Globus pallidus (tissue), 1 donor: ENCODE data around the gene DLGAP4.
"Not testable (repeated sequence)": the region's sequence is repeated elsewhere in the genome, so short reads cannot be mapped to it uniquely, and the experiment has no call there.

ENCODE experiments used
- DNase-seq: peaks from one replicate; pipeline ENCODE4 v3.0.0-alpha.2; 2015; ENCODE audit warnings: low spot score

Gene DLGAP4

DNA sequence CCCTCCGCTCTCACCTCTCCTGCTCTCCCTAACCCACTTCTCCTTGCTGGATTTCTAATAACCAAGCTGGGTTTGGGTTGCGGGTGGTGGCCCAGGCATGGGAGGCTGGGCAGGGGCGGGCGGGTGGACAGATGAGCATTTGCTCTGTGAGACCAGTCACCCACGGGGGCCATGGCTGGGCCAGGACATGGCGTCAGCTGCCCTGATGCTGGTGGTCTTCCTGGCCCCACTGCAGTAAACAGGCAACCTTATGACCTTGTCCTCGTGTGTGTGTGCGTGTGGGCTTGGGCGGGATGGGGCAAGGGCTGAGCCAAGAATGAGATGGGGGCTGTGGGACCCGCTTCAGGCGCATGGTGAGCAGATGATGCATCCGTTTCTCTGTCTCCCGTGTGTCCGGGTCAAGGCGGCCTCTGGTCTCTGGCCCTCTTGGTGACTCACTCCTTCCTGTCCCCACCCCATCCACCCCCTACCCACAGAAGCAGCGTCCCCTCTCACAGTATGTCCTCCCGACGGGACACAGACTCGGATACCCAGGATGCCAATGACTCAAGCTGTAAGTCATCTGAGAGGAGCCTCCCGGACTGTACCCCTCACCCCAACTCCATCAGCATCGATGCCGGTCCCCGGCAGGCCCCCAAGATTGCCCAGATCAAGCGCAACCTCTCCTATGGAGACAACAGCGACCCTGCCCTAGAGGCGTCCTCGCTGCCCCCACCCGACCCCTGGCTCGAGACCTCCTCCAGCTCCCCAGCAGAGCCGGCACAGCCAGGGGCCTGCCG lies 193.8 kb downstream of the DLGAP4 start:
- DNase-seq = no peak

DNA sequence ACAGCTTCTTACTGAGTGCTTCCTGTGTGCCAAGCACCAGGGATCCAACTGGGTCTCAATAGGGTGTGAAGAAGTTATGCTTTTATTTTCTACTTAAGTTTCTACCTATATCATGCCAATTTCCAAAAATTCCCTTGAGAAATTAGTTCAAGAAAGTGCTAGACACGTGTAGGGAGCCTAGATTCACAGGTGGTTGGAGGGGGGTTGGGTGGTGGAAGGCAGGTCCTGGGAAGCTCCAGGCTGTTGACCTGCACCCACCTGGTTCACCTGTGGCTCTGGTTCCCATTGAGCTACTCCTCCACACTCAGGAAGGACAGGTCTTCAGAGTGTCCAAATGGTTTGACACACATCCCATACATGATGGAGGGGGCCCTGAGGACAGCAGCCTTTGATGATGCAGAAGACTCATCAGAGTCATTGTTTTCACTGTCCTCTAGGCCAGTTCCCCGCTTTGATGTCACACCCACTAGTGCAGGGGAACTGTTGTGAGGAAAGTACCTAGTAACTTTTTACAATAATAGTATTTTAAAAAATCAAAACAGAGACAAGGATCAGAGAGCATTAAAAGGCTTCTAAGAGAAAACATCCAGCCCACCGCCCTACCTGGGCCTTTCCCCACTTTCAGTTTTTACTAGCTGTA lies 195.3 kb downstream of the DLGAP4 start:
- DNase-seq = no peak

DNA sequence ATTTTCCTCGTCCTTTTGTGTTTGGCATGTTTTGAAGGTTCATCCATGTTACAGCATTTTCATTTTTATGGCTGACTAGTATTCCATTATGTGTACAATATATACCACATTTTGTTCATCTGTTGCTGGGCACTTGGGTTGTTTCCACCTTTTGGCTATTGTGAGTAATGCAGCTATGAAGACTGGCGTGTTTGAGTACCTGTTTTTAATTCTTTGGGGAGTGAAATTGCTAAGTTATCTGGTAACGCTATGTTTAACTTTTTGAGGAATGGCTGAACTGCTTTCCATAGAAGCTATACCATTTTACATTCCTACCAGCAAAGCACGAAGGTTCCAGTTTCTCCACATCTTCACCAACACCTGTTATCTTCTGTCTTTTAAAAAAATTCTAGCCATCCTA lies 198.2 kb downstream of the DLGAP4 start:
- no peak for DNase-seq

DNA sequence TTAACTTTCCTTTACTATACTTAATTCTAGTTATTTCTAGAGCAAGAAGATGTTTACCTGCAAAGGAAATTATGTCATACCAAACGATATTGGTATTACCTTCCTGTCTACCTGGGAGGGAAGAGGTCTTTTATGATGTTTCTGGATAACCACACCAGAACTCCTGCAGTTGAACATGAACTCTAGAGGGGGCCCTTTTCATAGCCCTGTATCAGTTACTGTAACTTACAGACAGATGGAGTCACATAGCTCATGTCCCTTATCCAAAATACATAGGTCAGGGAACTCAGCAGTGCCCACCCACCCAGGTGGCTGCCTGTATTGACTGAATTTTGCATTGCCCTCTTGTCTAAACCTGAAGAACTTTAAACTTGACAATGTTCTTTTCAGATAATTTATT lies 200.1 kb downstream of the DLGAP4 start:
- DNase-seq = no peak

DNA sequence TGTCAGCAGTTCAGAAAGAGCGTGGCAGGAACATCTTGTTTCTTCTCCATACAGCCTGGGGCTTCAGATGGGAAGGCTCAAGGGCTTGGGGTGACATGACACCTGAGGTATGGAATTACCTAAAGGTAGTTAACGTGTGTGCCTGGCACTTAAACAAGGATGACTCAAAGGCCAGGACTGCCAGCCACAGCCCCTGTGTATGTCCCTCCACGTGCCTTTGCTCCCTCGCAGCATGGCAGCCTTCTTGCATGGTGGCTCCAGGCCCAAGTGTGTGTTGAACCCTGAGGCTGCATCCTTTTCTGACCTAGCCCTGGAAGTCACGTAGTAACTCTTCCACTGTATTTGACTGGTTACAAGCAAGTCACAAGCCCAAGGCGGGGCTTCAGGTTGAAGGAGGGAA lies 201.6 kb downstream of the DLGAP4 start:
- no peak for DNase-seq

DNA sequence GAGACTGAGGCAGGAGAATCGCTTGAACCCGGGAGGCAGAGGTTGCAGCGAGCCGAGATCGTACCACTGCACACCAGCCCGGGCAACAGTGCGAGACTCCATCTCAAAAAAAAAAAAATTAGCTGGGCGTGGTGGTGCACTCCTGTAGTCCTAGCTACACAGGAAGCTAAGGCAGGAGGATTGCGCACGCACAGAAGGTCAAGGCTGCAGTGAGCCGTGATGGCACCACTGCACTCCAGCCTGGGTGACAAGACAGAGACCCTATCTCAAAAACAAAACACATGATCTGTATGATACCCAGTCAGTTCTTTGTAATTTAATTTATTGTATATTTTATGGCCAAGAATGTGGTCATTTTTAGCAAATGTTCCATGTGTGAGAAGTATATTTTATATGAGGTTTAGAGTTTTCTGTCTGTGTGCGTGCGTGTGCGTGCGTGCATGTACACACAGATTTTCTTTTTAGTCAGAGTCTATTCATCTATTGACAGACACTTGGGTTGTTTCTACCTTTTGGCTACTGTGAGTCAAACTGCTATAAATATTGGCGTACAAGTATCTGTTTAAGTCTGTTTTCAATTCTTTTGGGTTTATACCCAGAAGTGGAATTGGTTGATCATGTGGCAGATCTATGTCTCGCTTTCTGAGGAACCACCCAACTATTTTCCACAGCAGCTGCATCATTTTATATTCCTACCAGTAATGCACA lies 213.0 kb downstream of the DLGAP4 start:
- no peak for DNase-seq

DNA sequence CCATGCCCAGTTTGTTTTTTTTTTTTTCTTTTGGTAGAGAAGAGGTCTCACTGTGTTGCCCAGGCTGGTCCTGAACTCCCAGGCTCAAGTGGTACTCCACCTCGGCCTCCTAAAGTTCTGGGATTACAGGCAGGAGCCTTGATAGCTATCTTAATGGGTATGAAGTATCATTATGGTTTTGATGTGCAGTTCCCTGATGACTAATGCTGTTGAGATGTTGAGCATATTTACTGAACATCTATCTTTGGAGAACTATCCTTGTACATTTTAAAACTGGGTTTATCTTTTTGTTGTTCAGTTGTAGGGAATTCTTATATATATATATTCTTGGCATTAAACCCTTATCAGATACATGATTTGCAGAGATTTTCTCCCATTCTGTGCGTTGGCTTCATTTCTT lies 213.8 kb downstream of the DLGAP4 start:
- no peak for DNase-seq

DNA sequence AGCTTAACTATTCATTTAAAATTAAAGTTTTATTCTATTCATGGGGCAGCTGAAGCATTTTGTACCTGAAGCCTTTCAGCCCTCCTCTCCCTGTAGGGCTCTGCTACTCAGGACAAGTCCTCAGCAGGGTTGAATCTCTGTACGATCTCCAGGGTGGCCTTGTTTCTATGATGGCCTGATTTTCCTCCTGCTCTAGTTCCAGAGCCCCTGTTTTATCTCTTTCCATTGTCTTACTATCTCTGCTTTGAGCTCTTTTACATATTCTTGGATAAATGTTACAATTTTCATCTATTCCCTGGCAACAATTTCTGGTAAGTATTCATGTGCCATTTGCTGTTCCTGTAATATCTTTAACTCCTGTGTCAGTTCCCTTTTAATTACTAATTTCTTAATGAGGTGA lies 215.4 kb downstream of the DLGAP4 start:
- no peak for DNase-seq

DNA sequence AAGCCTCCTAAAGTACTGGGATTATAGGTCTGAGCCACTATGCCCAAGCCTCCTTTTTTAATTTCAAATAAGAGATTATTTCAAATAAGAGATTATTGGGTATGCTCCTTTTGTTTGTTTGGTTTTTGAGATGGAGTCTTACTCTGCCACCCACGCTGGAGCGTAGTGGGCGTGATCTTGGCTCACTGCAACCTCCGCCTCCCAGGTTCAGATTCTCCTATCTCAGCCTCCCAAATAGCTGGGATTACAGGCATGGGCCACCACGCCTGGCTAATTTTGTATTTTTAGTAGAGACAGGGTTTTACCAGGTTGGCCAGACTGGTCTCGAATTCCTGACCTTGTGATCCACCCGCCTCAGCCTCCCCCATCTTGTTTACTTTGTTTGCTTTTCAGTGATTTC lies 216.3 kb downstream of the DLGAP4 start:
- not testable (repeated sequence) for DNase-seq

DNA sequence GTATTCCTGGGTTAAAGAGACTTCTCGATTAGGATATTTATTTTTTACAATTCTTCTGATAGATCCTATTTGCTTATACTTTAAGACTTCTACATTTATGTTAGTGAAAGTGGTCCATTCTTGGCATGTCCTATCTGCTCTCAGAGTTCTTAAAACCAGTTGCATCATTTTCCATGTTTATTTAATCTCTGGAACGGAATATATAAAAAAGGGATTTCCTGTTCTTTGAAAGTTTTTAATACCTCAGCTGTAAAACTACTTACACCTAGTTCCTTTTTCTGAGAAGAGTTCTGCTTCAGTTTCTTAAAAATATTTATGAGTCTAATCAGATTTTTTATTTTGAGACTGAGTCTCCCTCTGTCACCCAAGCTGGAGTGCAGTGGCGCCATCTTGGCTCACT lies 217.2 kb downstream of the DLGAP4 start:
- no peak for DNase-seq

DNA sequence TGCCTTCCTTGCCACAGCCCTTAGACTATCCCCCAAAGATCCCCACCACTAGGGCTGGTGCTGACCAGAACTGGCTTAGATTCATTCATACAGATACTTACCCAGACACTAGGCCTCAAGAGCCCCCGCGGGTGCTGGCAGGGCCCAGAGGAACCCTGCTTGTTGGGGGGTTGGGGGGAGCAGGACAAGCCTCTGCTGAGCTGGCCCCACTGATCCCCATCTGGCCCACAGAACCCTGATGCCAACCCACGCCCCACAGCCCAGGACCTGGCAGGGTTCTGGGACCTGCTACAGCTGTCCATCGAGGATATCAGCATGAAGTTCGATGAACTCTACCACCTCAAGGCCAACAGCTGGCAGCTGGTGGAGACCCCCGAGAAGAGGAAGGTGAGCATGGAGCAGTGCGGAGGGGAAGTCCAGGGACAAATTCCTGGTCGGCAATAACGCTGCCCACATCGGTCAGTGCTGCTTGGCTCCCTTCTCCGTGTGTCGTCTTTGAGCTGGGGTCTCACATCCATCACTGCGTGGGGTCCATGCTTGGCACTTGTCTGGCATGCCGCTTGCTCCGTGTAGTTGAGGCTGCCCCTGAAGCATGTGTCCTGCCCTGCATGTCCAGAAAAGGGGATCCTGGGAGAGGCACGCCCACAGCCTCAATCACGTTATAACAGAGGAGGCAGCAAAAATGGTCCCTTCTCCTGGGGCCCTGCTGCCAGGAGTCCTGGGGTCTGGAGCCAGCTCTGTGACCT lies 219.7 kb downstream of the DLGAP4 start:
- no peak for DNase-seq

DNA sequence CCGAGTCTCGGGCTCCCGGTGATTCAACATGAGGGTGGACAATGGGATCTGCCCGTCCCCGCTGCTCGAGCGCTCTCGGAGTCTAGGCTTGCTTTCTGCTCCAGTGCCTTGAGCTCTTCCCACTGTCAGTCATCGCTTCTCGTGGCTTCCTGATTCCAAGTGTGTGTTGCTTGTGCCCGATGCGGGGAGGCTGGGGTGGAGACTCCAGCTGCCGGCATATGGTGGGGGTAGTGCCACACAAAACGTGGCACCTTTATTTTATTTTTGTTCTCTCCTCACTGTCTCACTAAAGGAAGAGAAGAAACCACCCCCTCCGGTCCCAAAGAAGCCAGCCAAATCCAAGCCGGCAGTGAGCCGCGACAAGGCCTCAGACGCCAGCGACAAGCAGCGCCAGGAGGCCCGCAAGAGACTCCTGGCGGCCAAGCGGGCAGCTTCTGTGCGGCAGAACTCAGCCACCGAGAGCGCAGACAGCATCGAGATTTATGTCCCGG lies 220.4 kb downstream of the DLGAP4 start:
- no peak for DNase-seq

DNA sequence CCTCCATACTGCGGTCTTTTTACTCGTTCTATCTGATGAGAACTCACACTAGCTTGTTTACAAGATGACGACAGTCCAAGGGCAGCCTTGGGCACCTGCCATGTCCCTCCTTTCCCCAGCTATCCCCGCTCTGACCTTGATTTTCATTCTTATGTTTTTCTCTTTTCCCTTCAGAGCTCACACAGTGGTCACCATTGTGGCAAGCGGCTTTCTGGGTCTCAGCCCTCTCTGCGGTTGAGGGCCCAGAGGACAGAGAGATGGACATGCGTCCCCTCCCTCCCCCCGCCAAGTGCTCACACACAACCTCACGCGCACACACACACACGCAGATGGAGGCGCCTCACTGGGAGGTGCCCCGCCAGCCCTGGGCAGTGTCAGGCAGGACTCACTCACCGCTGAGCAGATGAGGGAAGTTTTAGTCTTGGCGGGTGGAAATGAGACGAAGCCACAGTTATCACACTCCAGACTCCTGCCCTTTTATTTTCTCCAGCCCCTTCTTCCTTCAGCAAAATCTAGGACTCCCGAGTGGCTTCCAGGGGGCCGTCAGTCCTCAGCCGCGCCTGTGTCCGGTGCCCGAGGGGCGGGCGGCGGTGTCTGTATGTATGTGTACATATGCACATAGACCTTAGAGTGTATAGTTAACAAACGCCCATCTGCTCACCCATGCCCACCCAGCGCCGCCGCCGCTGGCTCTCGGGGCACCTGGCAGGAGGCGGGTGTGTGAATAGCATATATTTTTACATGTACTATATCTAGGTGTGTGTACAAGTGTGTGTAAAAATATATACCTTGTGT lies 221.4 kb downstream of the DLGAP4 start:
- no peak for DNase-seq

DNA sequence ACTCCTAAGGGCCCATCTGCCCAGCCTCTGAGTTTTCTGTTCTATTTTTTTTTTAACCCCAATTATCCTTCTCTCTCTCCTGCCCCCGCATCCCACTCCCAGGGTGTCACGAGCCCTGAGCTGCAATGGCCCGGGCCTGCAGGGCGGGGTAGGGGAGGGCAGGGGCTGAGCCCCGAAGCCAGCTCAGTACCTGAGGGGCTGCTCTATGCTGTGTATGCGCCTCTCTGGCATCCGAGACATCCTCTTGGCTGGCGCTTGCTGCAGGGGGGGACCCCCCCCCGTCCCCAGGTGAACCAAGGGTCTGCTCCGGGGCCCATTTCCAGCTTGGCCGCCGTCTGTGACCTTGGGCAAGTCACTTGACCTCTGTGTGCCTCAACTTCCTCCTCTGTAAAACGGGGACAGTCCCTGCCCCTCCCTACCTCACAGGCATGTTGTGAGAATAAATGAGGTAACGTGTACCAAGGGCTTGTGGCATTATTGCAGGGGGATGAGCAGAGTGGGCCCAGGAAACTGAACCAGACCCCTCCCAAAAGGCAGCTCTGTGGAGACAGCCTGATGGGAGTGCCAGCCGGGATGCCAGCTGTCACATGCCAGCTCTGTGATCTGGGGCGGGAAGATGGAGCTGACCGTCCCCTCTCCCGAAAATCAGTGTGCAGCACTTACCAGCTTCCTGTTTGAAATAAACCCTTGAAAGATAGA lies 222.2 kb downstream of the DLGAP4 start:
- DNase-seq = no peak

DNA sequence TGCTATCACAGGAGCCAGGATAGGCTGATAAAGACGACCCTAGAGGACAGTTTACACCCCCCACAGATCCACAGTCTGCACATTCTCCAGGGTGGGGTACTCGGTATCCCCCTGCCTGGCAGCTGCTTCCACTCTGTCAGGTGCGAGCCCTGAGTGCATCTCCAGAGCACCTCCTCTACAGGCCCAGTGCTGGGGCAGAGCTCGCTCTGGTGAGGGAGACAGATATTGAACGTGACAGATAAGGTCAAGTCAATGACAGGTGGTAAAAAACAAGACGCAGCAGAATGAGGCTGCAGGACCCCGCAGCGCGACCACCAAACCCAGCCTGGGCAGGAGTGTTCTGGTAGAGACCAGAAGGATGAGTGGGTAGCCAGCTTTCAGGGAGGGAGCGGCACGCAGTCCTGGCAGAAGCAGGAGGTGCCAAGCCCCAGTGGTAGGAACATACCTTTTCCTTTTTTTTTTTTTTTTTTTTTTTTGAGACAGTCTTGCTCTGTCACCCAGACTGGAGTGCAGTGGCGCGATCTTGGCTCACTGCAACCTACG lies 222.8 kb downstream of the DLGAP4 start:
- no peak for DNase-seq

DNA sequence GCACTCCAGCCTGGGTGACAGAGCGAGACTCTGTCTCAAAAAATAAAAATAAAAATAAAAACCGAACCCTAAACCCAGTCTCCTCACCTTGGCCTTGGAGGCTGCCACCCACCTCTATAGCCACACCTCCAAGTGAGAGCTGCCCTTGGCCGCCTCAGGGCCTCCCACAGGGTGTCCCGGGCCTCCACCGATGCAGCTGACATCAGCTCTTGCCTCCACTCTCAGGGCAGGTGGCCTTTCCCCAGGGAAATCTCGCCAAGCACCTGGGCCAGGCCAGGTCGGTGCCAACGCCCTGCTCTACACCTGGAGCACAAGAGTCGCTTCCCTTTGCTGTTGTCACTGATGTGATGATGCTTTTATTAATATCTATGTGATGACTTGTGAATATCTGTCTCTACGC lies 226.2 kb downstream of the DLGAP4 start:
- no peak for DNase-seq

DNA sequence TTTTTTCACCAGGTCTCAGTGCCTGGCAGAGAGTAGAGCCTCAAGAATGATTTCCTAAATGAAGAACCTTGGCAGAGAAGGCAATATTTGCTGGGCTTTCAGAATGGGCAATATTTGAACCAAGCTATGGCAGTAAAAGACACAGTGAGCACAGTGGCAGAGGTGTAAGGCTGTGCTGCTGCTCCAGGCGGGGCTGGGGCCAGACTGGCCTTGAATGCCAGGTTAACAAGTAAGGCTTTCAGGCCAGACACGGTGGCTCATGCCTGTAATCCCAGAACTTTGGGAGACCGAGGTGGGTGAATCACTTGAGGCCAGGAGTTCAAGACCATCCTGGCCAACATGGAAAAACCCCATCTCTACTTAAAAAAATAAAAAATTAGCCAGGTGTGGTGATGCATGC lies 226.7 kb downstream of the DLGAP4 start:
- no peak for DNase-seq

DNA sequence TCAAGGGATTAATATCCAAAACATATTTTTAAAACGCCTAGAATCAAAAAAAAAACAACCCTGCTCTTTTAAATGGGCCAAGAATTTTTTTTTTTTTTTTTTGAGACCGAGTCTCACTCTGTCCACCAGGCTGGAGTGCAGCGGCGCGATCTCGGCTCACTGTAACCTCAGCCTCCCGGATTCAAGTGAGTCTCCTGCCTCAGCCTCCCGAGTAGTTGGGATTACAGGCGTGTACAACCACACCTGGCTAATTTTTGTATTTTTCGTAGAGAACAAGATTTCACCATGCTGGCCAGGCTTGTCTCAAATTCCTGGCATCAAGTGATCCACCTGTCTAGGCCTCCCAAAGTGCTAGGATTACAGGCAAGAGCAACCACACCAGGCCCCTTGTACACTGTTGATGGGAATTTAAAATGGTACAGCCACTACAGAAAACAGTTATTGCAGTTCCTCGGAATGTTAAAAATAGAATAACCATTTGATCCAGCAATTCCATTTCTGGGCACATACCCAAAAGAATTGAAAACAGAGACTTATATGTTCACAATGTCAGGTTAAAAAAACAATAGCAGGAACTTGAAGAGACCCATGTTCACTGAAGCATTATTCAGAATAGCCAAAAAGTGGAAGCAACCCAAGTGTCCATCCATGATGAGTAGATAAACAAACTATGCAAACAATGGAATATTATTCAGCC lies 232.0 kb downstream of the DLGAP4 start:
- no peak for DNase-seq

DNA sequence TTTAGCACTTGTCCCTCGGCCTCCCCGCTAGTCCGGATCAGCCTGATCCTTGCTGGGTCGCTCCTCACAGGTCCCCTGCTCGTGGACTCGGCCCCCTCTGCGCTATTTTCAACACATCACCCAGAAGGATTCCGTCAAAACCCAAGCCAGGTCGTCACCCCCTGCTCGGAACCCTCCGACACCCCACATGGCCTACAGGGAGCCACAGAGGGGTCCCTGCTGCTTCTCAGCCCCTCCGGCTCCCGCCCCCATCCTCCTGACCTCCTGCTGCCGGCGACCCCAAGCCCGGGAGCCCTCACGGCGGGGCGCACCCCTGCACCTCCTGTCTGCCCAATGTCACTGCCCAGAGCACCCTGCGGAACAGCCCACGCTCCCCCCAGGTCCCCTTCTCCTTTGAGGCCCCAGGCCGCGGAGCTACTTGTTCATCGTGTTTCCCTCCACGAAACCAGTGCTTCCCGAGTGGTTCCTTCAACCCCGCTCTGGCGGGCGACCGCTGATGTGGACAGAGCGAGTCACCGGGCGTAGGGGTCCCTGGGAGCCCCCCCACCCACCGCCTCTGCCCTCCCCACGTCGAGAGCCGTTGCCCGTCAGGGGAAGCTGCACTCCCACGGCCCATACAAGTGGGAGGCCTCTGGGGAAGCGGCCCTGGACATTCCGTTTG lies 234.5 kb downstream of the DLGAP4 start:
- DNase-seq = no peak
